Measurements from ENCODE around the gene ZBTB46.

ZBTB46 gene

GRCh38 chr20:63789836-63790571 is 41.1 kb downstream of the ZBTB46 start:
- H3K27me3 ChIP-seq (ENCODE audit: insufficient read depth, low read depth, severe bottlenecking), result no peaks in the 10 kb centered on the region
- no peaks in the 10 kb centered on the region for H3K36me3 ChIP-seq
- no peaks in the 10 kb centered on the region for H3K9me3 ChIP-seq (ENCODE audit: severe bottlenecking)
- H3K27ac ChIP-seq, result no peak overlapping the region
- H3K4me3 ChIP-seq (ENCODE audit: low read depth, low read length), result no peak overlapping the region
- TF ChIP-seq, protein P1, sequence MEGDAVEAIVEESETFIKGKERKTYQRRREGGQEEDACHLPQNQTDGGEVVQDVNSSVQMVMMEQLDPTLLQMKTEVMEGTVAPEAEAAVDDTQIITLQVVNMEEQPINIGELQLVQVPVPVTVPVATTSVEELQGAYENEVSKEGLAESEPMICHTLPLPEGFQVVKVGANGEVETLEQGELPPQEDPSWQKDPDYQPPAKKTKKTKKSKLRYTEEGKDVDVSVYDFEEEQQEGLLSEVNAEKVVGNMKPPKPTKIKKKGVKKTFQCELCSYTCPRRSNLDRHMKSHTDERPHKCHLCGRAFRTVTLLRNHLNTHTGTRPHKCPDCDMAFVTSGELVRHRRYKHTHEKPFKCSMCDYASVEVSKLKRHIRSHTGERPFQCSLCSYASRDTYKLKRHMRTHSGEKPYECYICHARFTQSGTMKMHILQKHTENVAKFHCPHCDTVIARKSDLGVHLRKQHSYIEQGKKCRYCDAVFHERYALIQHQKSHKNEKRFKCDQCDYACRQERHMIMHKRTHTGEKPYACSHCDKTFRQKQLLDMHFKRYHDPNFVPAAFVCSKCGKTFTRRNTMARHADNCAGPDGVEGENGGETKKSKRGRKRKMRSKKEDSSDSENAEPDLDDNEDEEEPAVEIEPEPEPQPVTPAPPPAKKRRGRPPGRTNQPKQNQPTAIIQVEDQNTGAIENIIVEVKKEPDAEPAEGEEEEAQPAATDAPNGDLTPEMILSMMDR (IDR thresholded peaks at IDR 0.05; ENCODE audit: low read depth, low read length), result no peak
- DNase-seq, result no peak

- TF ChIP-seq, protein P1 (IDR thresholded peaks at IDR 0.05; ENCODE audit: low read depth, low read length), result no peak
- no peaks in the 10 kb centered on the region for H3K9me3 ChIP-seq (ENCODE audit: severe bottlenecking)
- no peaks in the 10 kb centered on the region for H3K27me3 ChIP-seq (ENCODE audit: insufficient read depth, low read depth, severe bottlenecking)
- no peak overlapping the region for H3K27ac ChIP-seq
- DNase-seq, result no peak
- H3K36me3 ChIP-seq, result no peaks in the 10 kb centered on the region
- no peak overlapping the region for H3K4me3 ChIP-seq (ENCODE audit: low read depth, low read length)
Observed at GRCh38 chr20:63787749-63788148, 43.3 kb downstream of the ZBTB46 start.

DNA sequence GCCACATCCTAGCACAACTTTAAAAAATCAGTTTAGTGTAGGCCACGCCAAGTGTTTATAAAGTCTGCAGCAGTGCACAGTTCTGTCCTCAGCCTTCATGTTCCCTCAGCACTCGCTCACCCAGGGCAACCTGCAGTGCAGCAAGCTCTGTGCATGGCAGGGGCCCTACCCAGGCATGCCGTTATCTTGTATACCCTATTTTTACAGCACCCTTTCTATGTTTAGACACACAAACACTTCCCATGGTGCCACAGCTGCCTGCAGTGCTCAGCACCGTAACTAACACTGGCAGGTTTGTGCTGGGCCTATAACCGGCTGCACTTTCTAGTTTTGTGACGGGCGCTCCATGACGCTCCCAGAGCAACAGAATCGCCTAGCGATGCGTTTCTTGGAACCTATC is 43.8 kb downstream of the ZBTB46 start:
- Histone ChIP-seq H3K27ac (no peak overlapping the region), H3K4me3 (ENCODE audit: low read depth, low read length) (no peak overlapping the region), H3K27me3 (ENCODE audit: insufficient read depth, low read depth, severe bottlenecking) (no peaks in the 10 kb centered on the region), H3K36me3 (no peaks in the 10 kb centered on the region), H3K9me3 (ENCODE audit: severe bottlenecking) (no peaks in the 10 kb centered on the region)
- TF ChIP-seq, protein P1 (IDR thresholded peaks at IDR 0.05; ENCODE audit: low read depth, low read length), result no peak
- DNase-seq, result no peak

DNA sequence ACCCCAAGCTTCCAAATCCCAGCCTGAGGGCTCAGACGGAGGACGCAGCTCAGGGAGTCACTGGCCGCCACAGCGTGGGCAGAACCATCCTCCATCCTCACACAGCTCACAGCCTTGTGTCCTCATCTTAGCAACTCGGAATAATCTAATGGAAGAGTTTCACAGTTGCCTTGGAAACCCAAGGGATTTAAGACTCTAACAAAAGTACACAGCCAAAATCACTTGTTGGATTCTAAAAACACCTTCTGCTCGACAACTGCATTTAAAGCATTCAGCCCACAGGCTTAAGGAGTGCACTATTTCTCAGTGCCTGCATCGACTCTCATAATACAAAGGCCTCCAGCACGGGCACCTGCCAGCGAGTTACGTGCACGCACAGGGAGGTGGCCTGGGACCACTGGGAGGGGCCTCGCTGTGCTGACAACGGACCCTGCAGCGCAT is 45.4 kb downstream of the ZBTB46 start:
- TF ChIP-seq, protein P1 (IDR thresholded peaks at IDR 0.05; ENCODE audit: low read depth, low read length), result no peak
- H3K27me3 ChIP-seq (ENCODE audit: insufficient read depth, low read depth, severe bottlenecking), result no peaks in the 10 kb centered on the region
- no peaks in the 10 kb centered on the region for H3K9me3 ChIP-seq (ENCODE audit: severe bottlenecking)
- H3K36me3 ChIP-seq, result no peaks in the 10 kb centered on the region
- no peak for DNase-seq
- H3K27ac ChIP-seq, result no peak overlapping the region
- H3K4me3 ChIP-seq (ENCODE audit: low read depth, low read length), result no peak overlapping the region

- Histone ChIP-seq H3K27ac (no peak overlapping the region), H3K4me3 (ENCODE audit: low read depth, low read length) (no peak overlapping the region), H3K36me3 (no peaks in the 10 kb centered on the region), H3K27me3 (ENCODE audit: insufficient read depth, low read depth, severe bottlenecking) (no peaks in the 10 kb centered on the region), H3K9me3 (ENCODE audit: severe bottlenecking) (no peaks in the 10 kb centered on the region)
- TF ChIP-seq, protein P1 (IDR thresholded peaks at IDR 0.05; ENCODE audit: low read depth, low read length), result no peak
- DNase-seq, result no peak
Observed at GRCh38 chr20:63783970-63784369, 47.1 kb downstream of the ZBTB46 start.

GRCh38 chr20:63782521-63782971 is 48.5 kb downstream of the ZBTB46 start:
- no peaks in the 10 kb centered on the region for H3K27me3 ChIP-seq (ENCODE audit: insufficient read depth, low read depth, severe bottlenecking)
- DNase-seq, result no peak
- no peaks in the 10 kb centered on the region for H3K36me3 ChIP-seq
- no peak overlapping the region for H3K4me3 ChIP-seq (ENCODE audit: low read depth, low read length)
- no peaks in the 10 kb centered on the region for H3K9me3 ChIP-seq (ENCODE audit: severe bottlenecking)
- H3K27ac ChIP-seq, result no peak overlapping the region
- TF ChIP-seq, protein P1 (IDR thresholded peaks at IDR 0.05; ENCODE audit: low read depth, low read length), result no peak

All from WERI-Rb-1 (cell line).